HG02852 (cell line): ENCODE results near the gene SMOC1.

Experiments used
- ATAC-seq: cut with Tn5 transposase; IDR thresholded peaks from one replicate; pipeline ENCODE4 v1.9.1; 2021; ENCODE audit warnings: mild to moderate bottlenecking, moderate library complexity; ENCODE audit not compliant: unreplicated experiment

The SMOC1 gene

DNA sequence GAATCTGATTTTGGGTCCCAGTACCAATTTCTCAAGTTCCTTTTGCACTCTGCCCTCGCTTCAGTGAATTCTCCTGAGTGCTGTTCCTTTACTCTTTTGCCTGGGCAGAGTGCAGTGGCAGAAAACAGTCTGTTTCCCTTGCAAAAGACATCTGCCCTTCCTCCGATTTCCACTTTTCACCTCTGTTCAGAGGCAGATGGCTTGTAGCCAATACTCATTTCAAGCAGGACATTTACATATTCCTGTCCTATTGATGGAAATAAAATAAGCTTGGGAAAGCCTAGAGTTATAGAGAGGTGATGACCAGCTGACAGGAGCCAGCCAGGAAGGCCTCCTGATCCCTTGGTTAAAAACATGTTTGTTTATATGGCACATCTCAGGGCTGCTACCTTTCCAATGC is 198.5 kb downstream of the SMOC1 start:
- no peak for ATAC-seq

DNA sequence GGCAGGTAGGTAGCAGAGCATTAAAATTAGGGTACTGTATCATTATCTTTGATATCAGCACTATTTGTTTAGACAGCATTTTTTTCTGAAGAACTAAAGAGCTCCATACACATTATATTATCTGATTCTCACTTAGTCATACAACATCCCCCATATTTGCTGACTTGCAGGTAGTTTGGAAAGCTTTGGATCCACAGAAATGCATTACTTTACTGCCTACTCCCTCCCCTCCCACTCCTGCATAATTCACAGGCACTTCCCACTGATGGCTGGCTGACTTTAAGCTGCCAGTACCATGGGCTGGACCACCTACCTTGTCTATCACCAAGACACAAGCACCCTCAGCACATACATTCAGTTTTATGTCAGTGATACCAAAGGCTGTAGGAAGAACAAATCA is 199.1 kb downstream of the SMOC1 start:
- ATAC-seq = no peak

DNA sequence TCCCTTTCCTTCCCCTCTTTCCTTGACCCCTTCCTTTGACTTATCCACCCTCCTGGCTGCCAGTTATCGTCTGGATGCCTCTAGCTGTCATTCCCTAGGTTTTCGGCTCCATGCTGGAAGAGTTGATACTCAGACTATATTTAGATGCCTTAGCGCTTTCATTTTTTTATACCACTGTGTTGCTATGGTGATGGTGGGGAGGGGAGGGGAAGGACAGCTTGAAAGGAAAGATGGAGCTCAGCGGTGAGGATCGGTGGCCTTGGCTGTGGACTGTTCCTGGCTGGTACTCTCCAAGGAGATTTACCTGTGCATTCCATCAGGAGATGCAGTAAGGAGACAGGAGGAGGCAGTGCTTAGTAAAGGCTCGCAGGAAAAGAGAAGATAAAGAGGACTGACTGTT is 200.9 kb downstream of the SMOC1 start:
- no peak for ATAC-seq
